ENCODE results near the gene PTPN9.

The PTPN9 gene

GRCh38 chr15:75578948-75579920 lies at the start of gene PTPN9:
TSS of gene PTPN9 (minus strand) at chr15:75579315. CDS start at chr15:75578776, 539 bp downstream.
- peak within 1 kb of the TSS; percentile 100 for H3K4me3 ChIP-seq (ENCODE audit: low read length)
- H3K36me3 ChIP-seq (ENCODE audit: insufficient read depth, low read depth, low read length) = no peaks in the 10 kb centered on the region
- H3K27me3 ChIP-seq (ENCODE audit: insufficient read depth, low read length) = no peaks in the 10 kb centered on the region
- H3K27ac ChIP-seq (ENCODE audit: low read length) = peak within 1 kb of the TSS; percentile 90
- H3K9me3 ChIP-seq (ENCODE audit: insufficient read depth, low read depth, low read length) = no peaks in the 10 kb centered on the region
- peaks cover 6% of the 10 kb centered on the region for H3K4me1 ChIP-seq (ENCODE audit: insufficient read depth, low read length)
- H3K9ac ChIP-seq (ENCODE audit: low read depth, low read length) = peak within 1 kb of the TSS; percentile 98

DNA sequence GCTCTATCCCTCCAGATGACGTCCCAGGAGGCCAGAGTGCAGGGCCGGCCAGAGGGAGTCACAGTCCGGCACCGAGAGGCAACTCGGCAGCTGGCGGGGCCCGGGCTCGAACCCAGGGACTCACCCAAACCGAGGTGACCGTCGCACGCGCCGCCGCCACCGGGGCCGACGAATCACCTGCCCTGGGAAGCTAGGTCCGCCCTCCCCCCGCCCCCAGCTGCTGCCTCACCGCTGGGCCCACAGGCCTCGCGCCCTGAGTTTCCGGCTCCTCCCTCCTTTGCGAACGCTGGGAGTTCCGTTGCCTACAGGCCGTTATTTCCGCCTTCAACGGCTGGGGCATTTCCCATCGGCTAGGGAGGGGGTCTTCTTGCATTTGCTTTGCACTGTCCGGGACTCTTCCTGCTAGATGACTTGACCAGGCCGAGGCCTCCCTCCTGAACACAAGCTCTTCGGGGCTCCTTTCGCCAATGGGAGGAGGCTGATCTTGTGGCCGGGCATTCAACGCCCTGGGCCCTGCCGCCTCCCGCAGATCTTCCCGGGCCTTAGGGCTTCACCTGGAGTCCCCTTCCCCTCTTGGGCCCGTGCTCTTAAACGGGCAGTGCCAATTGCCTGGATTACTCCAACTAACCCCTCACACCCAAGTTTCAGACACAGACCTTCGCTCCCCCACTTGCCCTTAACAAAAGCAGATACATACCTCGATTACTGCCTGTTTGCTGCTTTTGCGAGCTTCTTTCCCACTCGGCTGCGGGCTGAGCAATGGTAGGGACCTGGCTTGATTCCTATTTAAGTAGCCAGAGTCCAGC lies 46.6 kb upstream of the PTPN9 start, which contains the start of gene SNUPN:
Gene SNUPN (minus strand): TSS at position 184 of the 806 bp plus-strand sequence. CDS start 4,674 bp downstream, outside the sequence.
- Histone ChIP-seq H3K36me3 (ENCODE audit: insufficient read depth, low read depth, low read length) (peaks cover under 1% of the 10 kb centered on the region), H3K27me3 (ENCODE audit: insufficient read depth, low read length) (no peaks in the 10 kb centered on the region), H3K4me1 (ENCODE audit: insufficient read depth, low read length) (peaks cover 6% of the 10 kb centered on the region; the same call in 1 of the 2 replicates), H3K9me3 (ENCODE audit: insufficient read depth, low read depth, low read length) (no peaks in the 10 kb centered on the region), H3K27ac (ENCODE audit: low read length) (peak within 1 kb of the TSS; percentile 99), H3K4me3 (ENCODE audit: low read length) (peak within 1 kb of the TSS; percentile 97), H3K9ac (ENCODE audit: low read depth, low read length) (peak within 1 kb of the TSS; percentile 99)

- Histone ChIP-seq H3K36me3 (ENCODE audit: insufficient read depth, low read depth, low read length) (peaks cover 29% of the 10 kb centered on the region), H3K27me3 (ENCODE audit: insufficient read depth, low read length) (no peaks in the 10 kb centered on the region), H3K27ac (ENCODE audit: low read length) (no peak overlapping the region), H3K9ac (ENCODE audit: low read depth, low read length) (no peak overlapping the region), H3K4me1 (ENCODE audit: insufficient read depth, low read length) (peaks cover 6% of the 10 kb centered on the region; the same call in 1 of the 2 replicates), H3K9me3 (ENCODE audit: insufficient read depth, low read depth, low read length) (no peaks in the 10 kb centered on the region), H3K4me3 (ENCODE audit: low read length) (no peak overlapping the region)
These were observed 43.4 kb upstream of the PTPN9 start for GRCh38 chr15:75622505-75622904.

GRCh38 chr15:75620841-75621391 lies 41.8 kb upstream of the PTPN9 start:
- peaks cover 45% of the 10 kb centered on the region for H3K36me3 ChIP-seq (ENCODE audit: insufficient read depth, low read depth, low read length)

GRCh38 chr15:75620058-75620820 lies 41.1 kb upstream of the PTPN9 start:
- no peak overlapping the region for H3K4me3 ChIP-seq (ENCODE audit: low read length)
- H3K27ac ChIP-seq (ENCODE audit: low read length) = no peak overlapping the region
- H3K27me3 ChIP-seq (ENCODE audit: insufficient read depth, low read length) = no peaks in the 10 kb centered on the region
- H3K4me1 ChIP-seq (ENCODE audit: insufficient read depth, low read length) = no peaks in the 10 kb centered on the region
- H3K9me3 ChIP-seq (ENCODE audit: insufficient read depth, low read depth, low read length) = no peaks in the 10 kb centered on the region
- no peak overlapping the region for H3K9ac ChIP-seq (ENCODE audit: low read depth, low read length)
- peaks cover 48% of the 10 kb centered on the region for H3K36me3 ChIP-seq (ENCODE audit: insufficient read depth, low read depth, low read length)

More at GRCh38 chr15:75620841-75621391, 41.8 kb upstream of the PTPN9 start:
- Histone ChIP-seq H3K4me1 (ENCODE audit: insufficient read depth, low read length) (no peaks in the 10 kb centered on the region), H3K27me3 (ENCODE audit: insufficient read depth, low read length) (no peaks in the 10 kb centered on the region), H3K9ac (ENCODE audit: low read depth, low read length) (no peak overlapping the region), H3K4me3 (ENCODE audit: low read length) (no peak overlapping the region), H3K27ac (ENCODE audit: low read length) (no peak overlapping the region), H3K9me3 (ENCODE audit: insufficient read depth, low read depth, low read length) (no peaks in the 10 kb centered on the region)

GRCh38 chr15:75616766-75617165 lies 37.7 kb upstream of the PTPN9 start:
- H3K36me3 ChIP-seq (ENCODE audit: insufficient read depth, low read depth, low read length) = peaks cover 77% of the 10 kb centered on the region
- no peaks in the 10 kb centered on the region for H3K9me3 ChIP-seq (ENCODE audit: insufficient read depth, low read depth, low read length)
- H3K27ac ChIP-seq (ENCODE audit: low read length) = no peak overlapping the region
- H3K9ac ChIP-seq (ENCODE audit: low read depth, low read length) = no peak overlapping the region
- H3K4me3 ChIP-seq (ENCODE audit: low read length) = no peak overlapping the region
- no peaks in the 10 kb centered on the region for H3K27me3 ChIP-seq (ENCODE audit: insufficient read depth, low read length)
- no peaks in the 10 kb centered on the region for H3K4me1 ChIP-seq (ENCODE audit: insufficient read depth, low read length)

GRCh38 chr15:75606711-75607699 lies 27.9 kb upstream of the PTPN9 start:
- no peak overlapping the region for H3K27ac ChIP-seq (ENCODE audit: low read length)

DNA sequence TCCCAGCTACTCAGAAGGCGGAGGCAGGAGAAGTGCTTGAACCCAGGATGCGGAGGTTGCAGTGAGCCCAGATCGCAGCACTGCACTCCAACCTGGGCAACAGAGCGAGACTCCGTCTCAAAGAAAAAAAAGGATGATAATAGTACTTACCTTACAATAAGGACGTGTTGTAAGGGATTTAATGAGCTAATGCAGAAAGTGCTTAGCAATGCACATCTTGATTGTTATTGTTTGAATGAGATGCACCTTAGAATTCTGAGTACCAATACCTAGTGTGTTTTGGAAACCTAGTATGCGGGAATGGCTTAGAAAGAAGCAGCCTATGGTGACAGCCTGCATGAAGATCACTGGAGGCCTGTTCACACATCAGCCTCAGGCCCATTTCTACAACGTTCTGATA lies 26.9 kb upstream of the PTPN9 start:
- Histone ChIP-seq H3K36me3 (ENCODE audit: insufficient read depth, low read depth, low read length) (peaks cover 66% of the 10 kb centered on the region), H3K4me1 (ENCODE audit: insufficient read depth, low read length) (no peaks in the 10 kb centered on the region), H3K27me3 (ENCODE audit: insufficient read depth, low read length) (no peaks in the 10 kb centered on the region), H3K9ac (ENCODE audit: low read depth, low read length) (no peak overlapping the region), H3K9me3 (ENCODE audit: insufficient read depth, low read depth, low read length) (no peaks in the 10 kb centered on the region), H3K4me3 (ENCODE audit: low read length) (no peak overlapping the region), H3K27ac (ENCODE audit: low read length) (no peak overlapping the region)

More at GRCh38 chr15:75606711-75607699, 27.9 kb upstream of the PTPN9 start:
- Histone ChIP-seq H3K4me1 (ENCODE audit: insufficient read depth, low read length) (no peaks in the 10 kb centered on the region), H3K36me3 (ENCODE audit: insufficient read depth, low read depth, low read length) (peaks cover 66% of the 10 kb centered on the region), H3K4me3 (ENCODE audit: low read length) (no peak overlapping the region), H3K27me3 (ENCODE audit: insufficient read depth, low read length) (no peaks in the 10 kb centered on the region), H3K9ac (ENCODE audit: low read depth, low read length) (no peak overlapping the region), H3K9me3 (ENCODE audit: insufficient read depth, low read depth, low read length) (no peaks in the 10 kb centered on the region)

DNA sequence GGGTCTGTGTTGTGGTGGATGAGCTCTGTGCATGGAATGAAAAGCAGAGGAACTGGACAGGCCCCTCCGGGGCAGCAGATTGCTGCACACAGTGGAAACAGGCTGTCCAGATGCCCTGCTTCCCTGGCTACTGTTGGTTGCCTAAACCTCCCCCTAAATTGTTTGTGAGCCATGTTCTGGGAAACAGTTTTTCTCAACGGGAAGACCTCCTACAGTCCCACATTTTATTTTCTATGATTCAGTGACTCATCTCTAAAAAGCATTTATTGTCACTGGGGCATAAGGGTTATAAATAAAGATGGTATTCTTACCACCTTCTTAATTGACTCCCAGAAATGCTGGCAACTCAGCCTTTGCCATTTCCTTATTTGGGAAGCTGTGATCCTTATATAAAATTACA lies 20.3 kb upstream of the PTPN9 start:
- no peaks in the 10 kb centered on the region for H3K4me1 ChIP-seq (ENCODE audit: insufficient read depth, low read length)
- H3K4me3 ChIP-seq (ENCODE audit: low read length) = no peak overlapping the region
- H3K27ac ChIP-seq (ENCODE audit: low read length) = no peak overlapping the region
- H3K9ac ChIP-seq (ENCODE audit: low read depth, low read length) = no peak overlapping the region
- peaks cover 55% of the 10 kb centered on the region for H3K36me3 ChIP-seq (ENCODE audit: insufficient read depth, low read depth, low read length)
- H3K27me3 ChIP-seq (ENCODE audit: insufficient read depth, low read length) = no peaks in the 10 kb centered on the region
- H3K9me3 ChIP-seq (ENCODE audit: insufficient read depth, low read depth, low read length) = no peaks in the 10 kb centered on the region

DNA sequence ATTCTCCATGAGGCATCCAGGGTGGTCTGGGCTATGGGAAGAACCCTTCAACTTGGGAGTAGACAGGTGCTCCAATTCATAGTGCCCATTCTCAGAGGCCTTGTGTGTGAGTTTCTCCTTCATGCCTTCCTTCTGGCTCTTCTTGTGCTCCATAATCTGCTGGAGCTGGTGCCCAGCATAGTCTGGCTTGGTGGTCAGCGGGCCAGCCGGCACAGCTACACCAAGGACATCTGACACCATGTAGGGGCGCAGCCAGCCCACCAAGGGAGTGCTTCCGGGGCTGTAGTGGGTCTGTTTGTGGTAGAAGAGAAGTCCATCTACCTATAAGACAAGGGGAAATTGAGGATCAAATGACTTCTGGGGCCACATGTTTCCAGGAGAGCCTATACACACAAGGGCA lies 19.2 kb upstream of the PTPN9 start:
- no peak overlapping the region for H3K4me3 ChIP-seq (ENCODE audit: low read length)
- no peaks in the 10 kb centered on the region for H3K4me1 ChIP-seq (ENCODE audit: insufficient read depth, low read length)
- H3K27me3 ChIP-seq (ENCODE audit: insufficient read depth, low read length) = no peaks in the 10 kb centered on the region
- peaks cover 48% of the 10 kb centered on the region for H3K36me3 ChIP-seq (ENCODE audit: insufficient read depth, low read depth, low read length)
- no peaks in the 10 kb centered on the region for H3K9me3 ChIP-seq (ENCODE audit: insufficient read depth, low read depth, low read length)
- no peak overlapping the region for H3K27ac ChIP-seq (ENCODE audit: low read length)
- no peak overlapping the region for H3K9ac ChIP-seq (ENCODE audit: low read depth, low read length)

All from iPS-20b (cell line).